ENCODE measurements around the gene PPM1B.

- TF ChIP-seq ZMYM3 (CRISPR knock-in tag; IDR thresholded peaks at IDR 0.05) (no peak), CTCF (CRISPR knock-in tag; IDR thresholded peaks at IDR 0.05) (no peak), TRIM24 (CRISPR knock-in tag; IDR thresholded peaks at IDR 0.05) (no peak), SATB2 (CRISPR knock-in tag; IDR thresholded peaks at IDR 0.05) (no peak), ZSCAN20 (CRISPR knock-in tag; IDR thresholded peaks at IDR 0.05; ENCODE audit: borderline replicate concordance) (no peak), TCF12 (IDR thresholded peaks at IDR 0.05) (no peak), TCF12 (CRISPR knock-in tag; IDR thresholded peaks at IDR 0.05) (no peak), ZBTB40 (IDR thresholded peaks at IDR 0.05) (no peak), ZBTB40 (CRISPR knock-in tag; IDR thresholded peaks at IDR 0.05) (no peak), ZZZ3 (CRISPR knock-in tag; IDR thresholded peaks at IDR 0.05; ENCODE audit: borderline replicate concordance) (no peak), ZMYM4 (CRISPR knock-in tag; IDR thresholded peaks at IDR 0.05) (no peak), RNF2 (conservative IDR thresholded peaks at IDR 0.05; ENCODE audit: low read depth) (no peak), SOX5 (CRISPR knock-in tag; IDR thresholded peaks at IDR 0.05; ENCODE audit: borderline replicate concordance) (no peak), BRD4 (CRISPR knock-in tag; IDR thresholded peaks at IDR 0.05) (no peak), PRDM15 (CRISPR knock-in tag; IDR thresholded peaks at IDR 0.05) (no peak), ZNF121 (CRISPR knock-in tag; IDR thresholded peaks at IDR 0.05) (no peak)
Measured at GRCh38 chr2:44124500-44124899, 44.2 kb upstream of the PPM1B start.
